HG03520 (cell line): ENCODE results near the gene KAZN.

Experiments
- ATAC-seq: cut with Tn5 transposase; IDR thresholded peaks from one replicate; pipeline ENCODE4 v1.9.1; 2021; ENCODE audit warnings: mild to moderate bottlenecking, moderate library complexity; ENCODE audit not compliant: unreplicated experiment

Gene KAZN

GRCh38 chr1:15158506-15159165, 560.2 kb downstream of the KAZN start:
- no peak for ATAC-seq

GRCh38 chr1:15159166-15159555, 560.7 kb downstream of the KAZN start:
- no peak for ATAC-seq

GRCh38 chr1:15160626-15161025, 562.1 kb downstream of the KAZN start:
- ATAC-seq: no peak

- ATAC-seq: no peak
Observed at GRCh38 chr1:15167386-15167785, 568.9 kb downstream of the KAZN start.
